K562 (cell line): ENCODE measurements around the gene FUT6. TPM values are rescaled to one million over a fixed set of nuclear protein-coding genes. Genes with fewer than 3 reads are reported as not detected.

Experiments used
- BRD9 ChIP-seq: fragments of 450-650 bp; IDR thresholded peaks from 2 replicates; pipeline ENCODE4 v1.6.1; 2018; ENCODE audit warnings: low read depth; ENCODE audit not compliant: partially characterized antibody
- IRF2 ChIP-seq: sonication (generic); formaldehyde crosslinking; IDR thresholded peaks from 2 replicates; pipeline ENCODE4 v1.8.1; 2022; ENCODE audit warnings: mild to moderate bottlenecking, missing genetic modification reagents
- KLF6 ChIP-seq: fragments of 250-450 bp; sonication (Bioruptor Pico); IDR thresholded peaks from 2 replicates; pipeline ENCODE4 v1.4.0; 2020; ENCODE audit warnings: mild to moderate bottlenecking, moderate library complexity, borderline replicate concordance
- TCFL5 ChIP-seq: fragments of 250-450 bp; sonication (Bioruptor Pico); conservative IDR thresholded peaks from 2 replicates; pipeline ENCODE4 v1.6.1; 2021; ENCODE audit warnings: mild to moderate bottlenecking, moderate library complexity, matching md5 sums
- ZNF165 ChIP-seq: fragments of 250-450 bp; sonication (Bioruptor Pico); IDR thresholded peaks from 2 replicates; pipeline ENCODE4 v1.4.0; 2020; ENCODE audit warnings: borderline replicate concordance
- ZNF184 ChIP-seq: sonication (generic); formaldehyde crosslinking; IDR thresholded peaks from 2 replicates; pipeline ENCODE4 v1.5.0; 2020; ENCODE audit warnings: missing genetic modification reagents
- polyA plus RNA-seq, 8 experiments: library from polyadenylated mRNA; depleted of rRNA in 4 of 8; stranded (reverse) in 5 of 8; unstranded in 3 of 8; fragments of >200 nt; fragmentation: Nextera tagmentation in 2 of 8; fragmentation: Illumina TruSeq in 1 of 8; extraction: Ambion mirVana in 2 of 8; extraction: Trizol in 1 of 8; gene quantifications; 2 replicates each; pipeline versions ENCODE4 v1.2.1 to v1.2.3, GENCODE V29; 2011 to 2014; ENCODE audit warnings: inconsistent platforms in 1 of 8, missing spikeins in 1 of 8
- total RNA-seq, 7 experiments: library from RNA; depleted of rRNA in 6 of 7; stranded (reverse); fragments of >200 nt in 6 of 7; fragmentation: Illumina TruSeq in 2 of 7; extraction: Trizol in 2 of 7; gene quantifications; 2 replicates each; pipeline versions ENCODE4 v1.2.1 to v1.2.3, GENCODE V29; 2011 to 2021; ENCODE audit warnings: low replicate concordance in 1 of 7
- TF ChIP-seq, protein P1 (sequence below), 2 experiments: IDR thresholded peaks; 2 replicates each; pipeline ENCODE4 v1.6.1; 2011; ENCODE audit warnings: borderline replicate concordance in 1 of 2, control low read depth in 1 of 2, low read depth in 1 of 2, low read length in 1 of 2, mild to moderate bottlenecking in 1 of 2, mixed read lengths in 1 of 2, moderate library complexity in 1 of 2; ENCODE audit not compliant: insufficient read depth in 1 of 2, insufficient read length in 1 of 2, poor library complexity in 1 of 2, severe bottlenecking in 1 of 2; ENCODE audit errors: extremely low read depth in 1 of 2
- TF ChIP-seq, protein P2 (sequence below): fragments of 450-650 bp; IDR thresholded peaks from 2 replicates; pipeline ENCODE4 v1.6.1; 2016; ENCODE audit warnings: low read depth
- TF ChIP-seq, protein P3 (sequence below): fragments of 450-650 bp; IDR thresholded peaks from 2 replicates; pipeline ENCODE4 v1.6.1; 2016; ENCODE audit warnings: missing biosample characterization, missing genetic modification characterization

The FUT6 gene
- total and polyA plus RNA-seq, 9 of the 15 experiments (the other 6 are each of a cell fraction or from before 2014, with no cell fraction given): 0.04 TPM; not detected in 8

DNA sequence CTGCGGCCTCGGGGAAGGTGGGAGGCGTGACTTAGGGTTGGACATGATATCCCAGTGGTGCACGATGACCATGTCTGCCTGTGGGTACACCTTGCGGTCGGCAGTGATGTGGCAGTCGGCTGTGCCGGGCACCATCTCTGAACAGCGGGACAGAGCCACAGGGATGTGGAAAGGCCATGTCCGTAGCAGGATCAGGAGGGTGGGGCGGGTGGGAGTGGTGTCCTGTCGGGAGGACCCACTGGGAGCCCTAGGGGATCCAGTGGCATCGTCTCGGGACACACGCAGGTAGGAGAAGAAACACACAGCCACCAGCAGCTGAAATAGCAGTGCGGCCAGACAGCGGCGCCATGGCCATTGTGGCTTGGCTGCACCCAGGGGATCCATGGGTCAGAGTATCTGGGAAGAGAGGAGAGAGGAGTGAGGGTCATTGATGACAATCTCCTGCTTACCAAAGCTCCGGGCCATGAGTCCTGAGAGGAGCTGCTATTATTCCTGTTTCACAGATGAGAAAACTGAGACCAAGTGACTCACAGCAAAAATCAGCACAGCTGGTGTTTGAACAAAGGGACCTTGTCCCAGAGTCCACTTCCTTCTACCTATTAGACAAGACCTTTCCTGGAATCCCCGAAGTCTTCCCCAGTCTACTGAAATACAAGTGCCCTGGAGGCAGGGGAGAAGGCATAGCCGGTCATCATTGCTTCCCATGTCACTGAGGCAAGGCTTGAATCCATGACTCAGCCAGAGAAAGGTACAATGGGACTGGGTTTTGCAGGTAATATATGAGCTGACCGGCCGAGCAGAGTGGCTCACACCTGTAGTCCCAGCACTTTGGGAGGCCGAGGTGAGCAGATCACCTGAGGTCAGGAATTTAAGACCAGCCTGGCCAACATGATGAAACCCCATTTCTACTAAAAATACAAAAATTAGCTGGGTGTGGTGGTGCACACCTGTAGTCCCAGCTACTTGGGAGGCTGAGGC is 5.2 kb upstream of the FUT6 start (continued):
- TF ChIP-seq BRD9: no peak
- no peak for TF ChIP-seq ZNF184 (CRISPR knock-in tag)
- no peak for TF ChIP-seq IRF2 (CRISPR knock-in tag)
- TF ChIP-seq KLF6 (CRISPR knock-in tag): no peak
- TF ChIP-seq, protein P1, sequence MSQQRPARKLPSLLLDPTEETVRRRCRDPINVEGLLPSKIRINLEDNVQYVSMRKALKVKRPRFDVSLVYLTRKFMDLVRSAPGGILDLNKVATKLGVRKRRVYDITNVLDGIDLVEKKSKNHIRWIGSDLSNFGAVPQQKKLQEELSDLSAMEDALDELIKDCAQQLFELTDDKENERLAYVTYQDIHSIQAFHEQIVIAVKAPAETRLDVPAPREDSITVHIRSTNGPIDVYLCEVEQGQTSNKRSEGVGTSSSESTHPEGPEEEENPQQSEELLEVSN (IDR thresholded peaks at IDR 0.05; ENCODE audit: borderline replicate concordance in 1 of 2, extremely low read depth in 1 of 2, insufficient read depth in 1 of 2, insufficient read length in 1 of 2, low read depth in 1 of 2, low read length in 1 of 2, poor library complexity in 1 of 2, severe bottlenecking in 1 of 2): no peak
- TF ChIP-seq ZNF165: no peak
- no peak for TF ChIP-seq TCFL5
- TF ChIP-seq, protein P2, sequence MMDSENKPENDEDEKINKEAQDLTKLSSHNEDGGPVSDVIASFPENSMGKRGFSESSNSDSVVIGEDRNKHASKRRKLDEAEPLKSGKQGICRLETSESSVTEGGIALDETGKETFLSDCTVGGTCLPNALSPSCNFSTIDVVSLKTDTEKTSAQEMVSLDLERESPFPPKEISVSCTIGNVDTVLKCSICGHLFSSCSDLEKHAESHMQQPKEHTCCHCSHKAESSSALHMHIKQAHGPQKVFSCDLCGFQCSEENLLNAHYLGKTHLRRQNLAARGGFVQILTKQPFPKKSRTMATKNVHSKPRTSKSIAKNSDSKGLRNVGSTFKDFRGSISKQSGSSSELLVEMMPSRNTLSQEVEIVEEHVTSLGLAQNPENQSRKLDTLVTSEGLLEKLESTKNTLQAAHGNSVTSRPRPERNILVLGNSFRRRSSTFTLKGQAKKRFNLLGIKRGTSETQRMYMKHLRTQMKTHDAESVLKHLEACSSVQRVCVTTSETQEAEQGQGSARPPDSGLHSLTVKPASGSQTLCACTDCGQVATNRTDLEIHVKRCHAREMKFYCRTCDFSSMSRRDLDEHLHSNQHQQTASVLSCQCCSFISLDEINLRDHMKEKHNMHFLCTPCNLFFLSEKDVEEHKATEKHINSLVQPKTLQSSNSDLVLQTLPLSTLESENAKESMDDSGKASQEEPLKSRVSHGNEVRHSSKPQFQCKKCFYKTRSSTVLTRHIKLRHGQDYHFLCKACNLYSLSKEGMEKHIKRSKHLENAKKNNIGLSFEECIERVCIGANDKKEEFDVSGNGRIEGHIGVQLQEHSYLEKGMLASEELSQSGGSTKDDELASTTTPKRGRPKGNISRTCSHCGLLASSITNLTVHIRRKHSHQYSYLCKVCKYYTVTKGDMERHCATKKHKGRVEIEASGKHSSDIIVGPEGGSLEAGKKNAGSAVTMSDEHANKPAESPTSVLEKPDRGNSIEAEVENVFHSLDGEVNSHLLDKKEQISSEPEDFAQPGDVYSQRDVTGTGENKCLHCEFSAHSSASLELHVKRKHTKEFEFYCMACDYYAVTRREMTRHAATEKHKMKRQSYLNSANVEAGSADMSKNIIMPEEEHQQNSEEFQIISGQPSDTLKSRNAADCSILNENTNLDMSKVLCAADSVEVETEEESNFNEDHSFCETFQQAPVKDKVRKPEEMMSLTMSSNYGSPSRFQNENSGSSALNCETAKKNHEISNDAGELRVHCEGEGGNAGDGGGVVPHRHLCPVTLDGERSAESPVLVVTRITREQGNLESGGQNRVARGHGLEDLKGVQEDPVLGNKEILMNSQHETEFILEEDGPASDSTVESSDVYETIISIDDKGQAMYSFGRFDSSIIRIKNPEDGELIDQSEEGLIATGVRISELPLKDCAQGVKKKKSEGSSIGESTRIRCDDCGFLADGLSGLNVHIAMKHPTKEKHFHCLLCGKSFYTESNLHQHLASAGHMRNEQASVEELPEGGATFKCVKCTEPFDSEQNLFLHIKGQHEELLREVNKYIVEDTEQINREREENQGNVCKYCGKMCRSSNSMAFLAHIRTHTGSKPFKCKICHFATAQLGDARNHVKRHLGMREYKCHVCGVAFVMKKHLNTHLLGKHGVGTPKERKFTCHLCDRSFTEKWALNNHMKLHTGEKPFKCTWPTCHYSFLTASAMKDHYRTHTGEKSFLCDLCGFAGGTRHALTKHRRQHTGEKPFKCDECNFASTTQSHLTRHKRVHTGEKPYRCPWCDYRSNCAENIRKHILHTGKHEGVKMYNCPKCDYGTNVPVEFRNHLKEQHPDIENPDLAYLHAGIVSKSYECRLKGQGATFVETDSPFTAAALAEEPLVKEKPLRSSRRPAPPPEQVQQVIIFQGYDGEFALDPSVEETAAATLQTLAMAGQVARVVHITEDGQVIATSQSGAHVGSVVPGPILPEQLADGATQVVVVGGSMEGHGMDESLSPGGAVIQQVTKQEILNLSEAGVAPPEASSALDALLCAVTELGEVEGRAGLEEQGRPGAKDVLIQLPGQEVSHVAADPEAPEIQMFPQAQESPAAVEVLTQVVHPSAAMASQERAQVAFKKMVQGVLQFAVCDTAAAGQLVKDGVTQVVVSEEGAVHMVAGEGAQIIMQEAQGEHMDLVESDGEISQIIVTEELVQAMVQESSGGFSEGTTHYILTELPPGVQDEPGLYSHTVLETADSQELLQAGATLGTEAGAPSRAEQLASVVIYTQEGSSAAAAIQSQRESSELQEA: no peak
- TF ChIP-seq, protein P3, sequence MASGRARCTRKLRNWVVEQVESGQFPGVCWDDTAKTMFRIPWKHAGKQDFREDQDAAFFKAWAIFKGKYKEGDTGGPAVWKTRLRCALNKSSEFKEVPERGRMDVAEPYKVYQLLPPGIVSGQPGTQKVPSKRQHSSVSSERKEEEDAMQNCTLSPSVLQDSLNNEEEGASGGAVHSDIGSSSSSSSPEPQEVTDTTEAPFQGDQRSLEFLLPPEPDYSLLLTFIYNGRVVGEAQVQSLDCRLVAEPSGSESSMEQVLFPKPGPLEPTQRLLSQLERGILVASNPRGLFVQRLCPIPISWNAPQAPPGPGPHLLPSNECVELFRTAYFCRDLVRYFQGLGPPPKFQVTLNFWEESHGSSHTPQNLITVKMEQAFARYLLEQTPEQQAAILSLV (tag): no peak
- TF ChIP-seq, all 486 proteins: peak for 0
